PC-9 (cell line): ENCODE data around the gene ASCC3.

Experiments
- EZH2 ChIP-seq: fragments of 200-600 bp; sonication (generic); IDR thresholded peaks from 2 replicates; pipeline ENCODE4 v1.8.0; 2017; ENCODE audit warnings: antibody characterized with exemption, low read depth
- TF ChIP-seq, protein P1 (sequence below): fragments of 200-600 bp; sonication (generic); conservative IDR thresholded peaks from 2 replicates; pipeline ENCODE4 v1.6.1; 2017; ENCODE audit warnings: mixed run types, antibody characterized with exemption, mild to moderate bottlenecking, moderate library complexity

GRCh38 chr6:100730001-100730980 is 150.8 kb downstream of the ASCC3 start:
- TF ChIP-seq EZH2: no peak
- TF ChIP-seq, protein P1, sequence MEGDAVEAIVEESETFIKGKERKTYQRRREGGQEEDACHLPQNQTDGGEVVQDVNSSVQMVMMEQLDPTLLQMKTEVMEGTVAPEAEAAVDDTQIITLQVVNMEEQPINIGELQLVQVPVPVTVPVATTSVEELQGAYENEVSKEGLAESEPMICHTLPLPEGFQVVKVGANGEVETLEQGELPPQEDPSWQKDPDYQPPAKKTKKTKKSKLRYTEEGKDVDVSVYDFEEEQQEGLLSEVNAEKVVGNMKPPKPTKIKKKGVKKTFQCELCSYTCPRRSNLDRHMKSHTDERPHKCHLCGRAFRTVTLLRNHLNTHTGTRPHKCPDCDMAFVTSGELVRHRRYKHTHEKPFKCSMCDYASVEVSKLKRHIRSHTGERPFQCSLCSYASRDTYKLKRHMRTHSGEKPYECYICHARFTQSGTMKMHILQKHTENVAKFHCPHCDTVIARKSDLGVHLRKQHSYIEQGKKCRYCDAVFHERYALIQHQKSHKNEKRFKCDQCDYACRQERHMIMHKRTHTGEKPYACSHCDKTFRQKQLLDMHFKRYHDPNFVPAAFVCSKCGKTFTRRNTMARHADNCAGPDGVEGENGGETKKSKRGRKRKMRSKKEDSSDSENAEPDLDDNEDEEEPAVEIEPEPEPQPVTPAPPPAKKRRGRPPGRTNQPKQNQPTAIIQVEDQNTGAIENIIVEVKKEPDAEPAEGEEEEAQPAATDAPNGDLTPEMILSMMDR: no peak
